Ovary (tissue), 9 donors: Measurements from ENCODE around the gene LRRIQ1. TPM values are rescaled to one million over a fixed set of nuclear protein-coding genes. Genes with fewer than 3 reads are reported as not detected.

Experiments used
- DNase-seq, 5 donors: peaks; one replicate each; pipeline ENCODE4 v3.0.0-alpha.2; 2019 to 2020
- H3K27ac ChIP-seq, 2 donors: fragments of 200-600 bp; one replicate each; pipeline versions ENCODE4 v1.5.1 to v1.8.0; 2019 to 2022
- H3K27me3 ChIP-seq: fragments of 200-600 bp; one replicate; pipeline ENCODE4 v1.8.0; 2022
- H3K36me3 ChIP-seq: fragments of 200-600 bp; sonication (generic); one replicate; pipeline ENCODE4 v1.5.1; 2019
- H3K4me1 ChIP-seq: one replicate; pipeline ENCODE4 v1.8.1; 2013; ENCODE audit warnings: mild to moderate bottlenecking, moderate library complexity; ENCODE audit not compliant: insufficient read depth
- H3K4me3 ChIP-seq: fragments of 200-600 bp; sonication (generic); one replicate; pipeline ENCODE4 v1.5.1; 2017
- H3K9me3 ChIP-seq, 2 donors: fragments of 200-600 bp in 1 of 2; sonication (generic) in 1 of 2; one replicate each; pipeline versions ENCODE4 v1.5.1 to v1.8.1; 2013 to 2019; ENCODE audit warnings: mild to moderate bottlenecking in 1 of 2, moderate library complexity in 1 of 2
- CTCF ChIP-seq, 3 donors: fragments of 450-650 bp in 2 of 3; fragments of 200-600 bp in 1 of 3; IDR thresholded peaks; one replicate each; pipeline versions ENCODE4 v1.5.1 to v1.8.0; 2016 to 2022; ENCODE audit warnings: antibody characterized with exemption in 3 of 3, mild to moderate bottlenecking in 1 of 3
- EP300 ChIP-seq: sonication (generic); formaldehyde crosslinking; IDR thresholded peaks from one replicate; pipeline ENCODE4 v1.6.1; 2017; ENCODE audit warnings: antibody characterized with exemption
- POLR2A ChIP-seq: fragments of 450-650 bp; IDR thresholded peaks from one replicate; pipeline ENCODE4 v1.6.1; 2017; ENCODE audit warnings: antibody characterized with exemption, mild to moderate bottlenecking, moderate library complexity
- WGBS, 3 donors: extraction: QIAGEN DNeasy Blood & Tissue Kit in 1 of 3; methylation state at CpG; one replicate each; pipeline versions ENCODE4 v1.1.5 to v1.1.7; 2013 to 2017; 5-methylcytosine and 5-hydroxymethylcytosine counted together
- intact Hi-C, 4 donors: fragments of 100-400 bp; cut with DNase I; formaldehyde crosslinking; loops; one replicate each; pipeline versions ENCODE4 v1.11.0 to v1.15.1; 2022 to 2023
- polyA plus RNA-seq, 2 donors: library from polyadenylated mRNA; stranded (reverse); fragments of 200-250 nt in 1 of 2; fragments of 350-450 nt in 1 of 2; fragmentation: Illumina TruSeq in 1 of 2; extraction: RNeasy Lipid Tissue Mini Kit (QIAGEN cat#74804) in 1 of 2; gene quantifications; one replicate each; pipeline ENCODE4 v1.2.3, GENCODE V29; 2013 to 2014
- total RNA-seq, 7 donors: library from RNA; depleted of rRNA in 2 of 7; stranded (reverse); fragments of >200 nt in 2 of 7; fragmentation: NEBNext Ultra II Directional in 3 of 7; extraction: Animal tissue kit (Norgen Biotek cat#: 25700) in 3 of 7; gene quantifications; one replicate each; pipeline versions ENCODE4 v1.1.0 to v1.2.4, GENCODE V29; 2016 to 2023
- donor health status: DM: no; HTN: no; CAD: no; lungs with moderate emphysema.
- donor health status: DM: no; HTN: no; CAD: no.
- donor health status: Bipolar disorder and iron deficiency.
- donor health status: DM: yes; HTN: yes; CAD: no.
- donor health status: DM: no; HTN: no; CAD: no.
- donor health status: DM: yes; HTN: yes; CAD: no.

LRRIQ1 gene
- total and polyA plus RNA-seq, 9 donors, result 0.04 to 18.6 (median 1.2) TPM; not detected in 1

GRCh38 chr12:85157035-85157603 lies 121.0 kb downstream of the LRRIQ1 start:
- H3K27me3 ChIP-seq, result no peaks in the 10 kb centered on the region
- no peak overlapping the region for H3K4me3 ChIP-seq
- H3K4me1 ChIP-seq, result no peaks in the 10 kb centered on the region
- intact Hi-C loops, result no loop called here
- H3K36me3 ChIP-seq, result no peaks in the 10 kb centered on the region
- 83 to 94% (median 89%) methylated on average over 3 of the region's 3 CpGs for WGBS, 3 donors
- H3K27ac ChIP-seq, result no peak overlapping the region
- H3K9me3 ChIP-seq, result no peaks in the 10 kb centered on the region
- DNase-seq, result no peak
- no peak for TF ChIP-seq CTCF (IDR thresholded peaks at IDR 0.05)
- TF ChIP-seq EP300, result no peak

- Histone ChIP-seq H3K9me3 (no peaks in the 10 kb centered on the region), H3K27me3 (no peaks in the 10 kb centered on the region), H3K4me3 (no peak overlapping the region), H3K36me3 (no peaks in the 10 kb centered on the region), H3K4me1 (no peaks in the 10 kb centered on the region), H3K27ac (no peak overlapping the region)
- intact Hi-C loops, result no loop called here
- DNase-seq, result no peak
- WGBS, 3 donors, result 69 to 84% (median 80%) methylated on average over 1 of the region's 1 CpG
- no peak for TF ChIP-seq EP300
Observed at GRCh38 chr12:85163752-85164321, 127.7 kb downstream of the LRRIQ1 start.

GRCh38 chr12:85179680-85180270 lies 143.6 kb downstream of the LRRIQ1 start:
- no peak for TF ChIP-seq POLR2A
- no peak for TF ChIP-seq CTCF (IDR thresholded peaks at IDR 0.05)
- TF ChIP-seq EP300, result no peak

GRCh38 chr12:85182699-85183098 lies 146.5 kb downstream of the LRRIQ1 start:
- DNase-seq, result no peak
- 66 to 72% (median 70%) methylated on average over 4 of the region's 4 CpGs for WGBS, 3 donors
- Histone ChIP-seq H3K27me3 (no peaks in the 10 kb centered on the region), H3K9me3 (no peaks in the 10 kb centered on the region), H3K27ac (no peak overlapping the region), H3K4me1 (no peaks in the 10 kb centered on the region), H3K36me3 (no peaks in the 10 kb centered on the region), H3K4me3 (no peak overlapping the region)
- intact Hi-C loops, result no loop called here
- no peak for TF ChIP-seq POLR2A
- no peak for TF ChIP-seq EP300
- no peak for TF ChIP-seq CTCF (IDR thresholded peaks at IDR 0.05)

More at GRCh38 chr12:85179680-85180270, 143.6 kb downstream of the LRRIQ1 start:
- no peak for DNase-seq
- Histone ChIP-seq H3K36me3 (no peaks in the 10 kb centered on the region), H3K27ac (no peak overlapping the region), H3K9me3 (no peaks in the 10 kb centered on the region), H3K4me3 (no peak overlapping the region), H3K27me3 (no peaks in the 10 kb centered on the region), H3K4me1 (no peaks in the 10 kb centered on the region)
- WGBS, 3 donors, result 22 to 34% (median 23%) methylated on average over 2 of the region's 2 CpGs
- intact Hi-C loops, result no loop called here

GRCh38 chr12:85183855-85184254 lies 147.7 kb downstream of the LRRIQ1 start:
- 51 to 71% (median 51%) methylated on average over 2 of the region's 2 CpGs for WGBS, 3 donors
- intact Hi-C loops, result no loop called here
- H3K4me1 ChIP-seq, result no peaks in the 10 kb centered on the region
- TF ChIP-seq CTCF (IDR thresholded peaks at IDR 0.05), result no peak
- TF ChIP-seq EP300, result no peak
- no peak for TF ChIP-seq POLR2A
- H3K27me3 ChIP-seq, result no peaks in the 10 kb centered on the region
- no peaks in the 10 kb centered on the region for H3K9me3 ChIP-seq
- DNase-seq, result no peak
- H3K4me3 ChIP-seq, result no peak overlapping the region
- H3K27ac ChIP-seq, result no peak overlapping the region
- H3K36me3 ChIP-seq, result no peaks in the 10 kb centered on the region
